OCI-LY1 (cell line): ENCODE results near the gene TROAP.
A peak's percentile ranks its signal among the peaks of the same experiment; 100 is the strongest.

ENCODE experiments used
- H2AFZ ChIP-seq: fragments of 200-600 bp; sonication (generic), shearing (Covaris generic); 2 replicates; pipeline ENCODE4 v1.6.0; 2014; ENCODE audit warnings: antibody characterized with exemption, mild to moderate bottlenecking, low read length
- H3F3A ChIP-seq: fragments of 200-600 bp; sonication (generic), shearing (Covaris generic); 2 replicates; pipeline ENCODE4 v1.6.0; 2014; ENCODE audit warnings: mild to moderate bottlenecking, antibody characterized with exemption, low read length, moderate library complexity; ENCODE audit not compliant: insufficient read depth
- H3K27ac ChIP-seq: fragments of 200-600 bp; sonication (generic); 2 replicates; pipeline ENCODE4 v1.5.1; 2014; ENCODE audit warnings: low read length, mixed run types, mild to moderate bottlenecking, low read depth; ENCODE audit not compliant: poor library complexity, severe bottlenecking
- H3K27me3 ChIP-seq: fragments of 200-600 bp; sonication (generic); 2 replicates; pipeline ENCODE4 v1.6.0; 2014; ENCODE audit warnings: antibody characterized with exemption, mild to moderate bottlenecking, low read length, moderate library complexity; ENCODE audit not compliant: insufficient read depth
- H3K36me3 ChIP-seq: fragments of 200-600 bp; sonication (generic); 2 replicates; pipeline ENCODE4 v1.6.1; 2014; ENCODE audit warnings: mild to moderate bottlenecking, antibody characterized with exemption, low read length, moderate library complexity, mixed read lengths; ENCODE audit not compliant: insufficient read depth
- H3K4me1 ChIP-seq: fragments of 200-600 bp; sonication (generic); 2 replicates; pipeline ENCODE4 v1.5.1; 2014; ENCODE audit warnings: mild to moderate bottlenecking, low read length, moderate library complexity; ENCODE audit not compliant: insufficient read depth, severe bottlenecking
- H3K4me2 ChIP-seq: fragments of 200-600 bp; sonication (generic), shearing (Covaris generic); 2 replicates; pipeline ENCODE4 v1.6.1; 2014; ENCODE audit warnings: low read length
- H3K4me3 ChIP-seq: fragments of 200-600 bp; sonication (generic); 2 replicates; pipeline ENCODE4 v1.5.1; 2014; ENCODE audit warnings: low read length, low read depth, mild to moderate bottlenecking, mixed read lengths; ENCODE audit not compliant: poor library complexity, severe bottlenecking
- H3K79me2 ChIP-seq: fragments of 200-600 bp; shearing (Covaris generic); 2 replicates; pipeline ENCODE4 v1.6.1; 2016; ENCODE audit warnings: mixed run types, low read length, mixed read lengths; ENCODE audit not compliant: insufficient read depth
- H3K9ac ChIP-seq: fragments of 200-600 bp; sonication (generic), shearing (Covaris generic); 2 replicates; pipeline ENCODE4 v1.6.1; 2014; ENCODE audit warnings: mild to moderate bottlenecking, low read length, mixed read lengths
- H3K9me2 ChIP-seq: fragments of 200-600 bp; sonication (generic), shearing (Covaris generic); 2 replicates; pipeline ENCODE4 v1.6.1; 2014; ENCODE audit warnings: low read depth, mild to moderate bottlenecking, low read length, mixed read lengths
- H3K9me3 ChIP-seq: fragments of 200-600 bp; shearing (Covaris generic); 2 replicates; pipeline ENCODE4 v1.6.1; 2014; ENCODE audit warnings: low read length, mixed read lengths
- H4K20me1 ChIP-seq: fragments of 200-600 bp; sonication (generic), shearing (Covaris generic); 2 replicates; pipeline ENCODE4 v1.6.0; 2016; ENCODE audit warnings: mild to moderate bottlenecking, low read length; ENCODE audit not compliant: insufficient read depth
- EZH2 ChIP-seq: fragments of 200-600 bp; sonication (generic), shearing (Covaris generic); IDR thresholded peaks from 2 replicates; pipeline ENCODE4 v1.8.0; 2017; ENCODE audit warnings: borderline replicate concordance, mixed run types, mild to moderate bottlenecking, antibody characterized with exemption, low read length, moderate library complexity, mixed read lengths
- TF ChIP-seq, protein P1 (sequence below): fragments of 200-600 bp; sonication (generic), shearing (Covaris generic); IDR thresholded peaks from 2 replicates; pipeline ENCODE4 v1.5.1; 2017; ENCODE audit warnings: mild to moderate bottlenecking, antibody characterized with exemption, low read length, moderate library complexity, mixed read lengths

The TROAP gene

GRCh38 chr12:49335118-49335954 lies 12.3 kb downstream of the TROAP start:
- Histone ChIP-seq H3K9me3 (no peaks in the 10 kb centered on the region), H2AFZ (no peak overlapping the region), H3F3A (no peaks in the 10 kb centered on the region), H3K9me2 (no peaks in the 10 kb centered on the region), H3K27ac (no peak overlapping the region), H3K4me1 (peaks cover 4% of the 10 kb centered on the region), H3K79me2 (no peaks in the 10 kb centered on the region), H3K9ac (no peak overlapping the region), H4K20me1 (no peaks in the 10 kb centered on the region), H3K4me2 (no peak overlapping the region), H3K36me3 (peaks cover 18% of the 10 kb centered on the region), H3K27me3 (no peaks in the 10 kb centered on the region), H3K4me3 (no peak overlapping the region)
- TF ChIP-seq, protein P1, sequence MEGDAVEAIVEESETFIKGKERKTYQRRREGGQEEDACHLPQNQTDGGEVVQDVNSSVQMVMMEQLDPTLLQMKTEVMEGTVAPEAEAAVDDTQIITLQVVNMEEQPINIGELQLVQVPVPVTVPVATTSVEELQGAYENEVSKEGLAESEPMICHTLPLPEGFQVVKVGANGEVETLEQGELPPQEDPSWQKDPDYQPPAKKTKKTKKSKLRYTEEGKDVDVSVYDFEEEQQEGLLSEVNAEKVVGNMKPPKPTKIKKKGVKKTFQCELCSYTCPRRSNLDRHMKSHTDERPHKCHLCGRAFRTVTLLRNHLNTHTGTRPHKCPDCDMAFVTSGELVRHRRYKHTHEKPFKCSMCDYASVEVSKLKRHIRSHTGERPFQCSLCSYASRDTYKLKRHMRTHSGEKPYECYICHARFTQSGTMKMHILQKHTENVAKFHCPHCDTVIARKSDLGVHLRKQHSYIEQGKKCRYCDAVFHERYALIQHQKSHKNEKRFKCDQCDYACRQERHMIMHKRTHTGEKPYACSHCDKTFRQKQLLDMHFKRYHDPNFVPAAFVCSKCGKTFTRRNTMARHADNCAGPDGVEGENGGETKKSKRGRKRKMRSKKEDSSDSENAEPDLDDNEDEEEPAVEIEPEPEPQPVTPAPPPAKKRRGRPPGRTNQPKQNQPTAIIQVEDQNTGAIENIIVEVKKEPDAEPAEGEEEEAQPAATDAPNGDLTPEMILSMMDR, result no peak
- no peak for TF ChIP-seq EZH2

GRCh38 chr12:49335955-49336644 lies 13.0 kb downstream of the TROAP start:
- no peaks in the 10 kb centered on the region for H4K20me1 ChIP-seq
- no peak overlapping the region for H3K9ac ChIP-seq
- H3F3A ChIP-seq, result no peaks in the 10 kb centered on the region
- H3K4me1 ChIP-seq, result peaks cover 4% of the 10 kb centered on the region
- H3K4me2 ChIP-seq, result no peak overlapping the region
- no peak for TF ChIP-seq EZH2
- TF ChIP-seq, protein P1, result no peak
- no peaks in the 10 kb centered on the region for H3K27me3 ChIP-seq
- no peaks in the 10 kb centered on the region for H3K9me3 ChIP-seq
- H3K79me2 ChIP-seq, result no peaks in the 10 kb centered on the region
- no peak overlapping the region for H3K27ac ChIP-seq
- H2AFZ ChIP-seq, result no peak overlapping the region
- H3K9me2 ChIP-seq, result no peaks in the 10 kb centered on the region
- H3K4me3 ChIP-seq, result no peak overlapping the region
- peaks cover 11% of the 10 kb centered on the region for H3K36me3 ChIP-seq

DNA sequence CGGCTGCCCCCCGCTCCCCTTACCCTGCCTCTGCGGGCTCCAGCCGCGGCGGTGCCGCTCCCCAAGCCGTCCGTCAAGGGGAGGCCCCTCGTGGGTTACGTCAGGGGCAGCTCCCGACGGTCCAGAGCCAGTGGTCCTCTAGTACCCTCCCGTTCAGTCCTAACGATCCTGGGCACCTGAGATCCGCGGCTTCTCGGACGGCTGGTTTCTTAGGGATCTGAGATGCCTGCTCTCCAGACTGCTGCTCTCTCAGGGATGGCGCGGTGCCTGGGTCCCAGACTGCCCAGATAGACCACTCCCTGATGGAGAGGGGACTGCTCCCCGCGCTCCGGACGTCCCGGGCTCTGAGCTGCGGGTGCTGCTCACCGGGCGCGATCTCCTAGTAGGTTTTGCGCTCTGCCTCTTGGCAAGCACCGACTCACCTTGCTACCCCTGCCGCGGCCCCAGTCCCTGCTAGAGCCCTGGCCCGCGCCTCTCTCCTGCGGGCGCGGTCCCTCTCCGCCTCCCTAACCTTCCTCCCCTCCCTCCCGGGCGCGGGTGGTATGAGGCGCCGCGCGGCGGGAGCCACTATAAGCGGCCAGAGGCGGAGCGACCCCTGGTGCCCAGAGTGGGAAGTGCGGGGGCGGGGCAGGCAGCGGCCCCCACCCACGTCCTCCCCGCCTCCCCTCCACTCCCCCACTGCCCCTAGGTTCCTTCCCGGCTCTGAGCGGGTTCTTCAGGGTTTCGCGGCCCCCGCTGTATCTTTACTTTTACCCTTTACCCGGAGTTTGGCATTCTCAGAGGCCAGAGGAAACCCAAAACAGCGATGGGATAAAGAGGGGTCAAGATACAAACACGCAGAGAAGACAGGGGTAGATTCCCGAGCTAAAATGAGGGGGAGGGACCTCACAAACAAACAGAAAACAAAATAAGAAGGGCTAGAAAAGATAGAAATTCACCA lies 13.9 kb downstream of the TROAP start, which contains the start of gene C1QL4:
C1QL4 (minus strand) TSS at position 544 of the 940 bp plus-strand sequence. CDS start 711 bp downstream, outside the sequence.
- peaks cover 5% of the 10 kb centered on the region; the same call in 1 of the 2 replicates for H3K36me3 ChIP-seq
- no peaks in the 10 kb centered on the region for H3K27me3 ChIP-seq
- no peaks in the 10 kb centered on the region for H3K9me3 ChIP-seq
- H3K79me2 ChIP-seq, result no peaks in the 10 kb centered on the region
- H3F3A ChIP-seq, result no peaks in the 10 kb centered on the region
- TF ChIP-seq EZH2, result no peak
- TF ChIP-seq, protein P1, result peak; percentile 91
- H3K9me2 ChIP-seq, result no peaks in the 10 kb centered on the region
- H4K20me1 ChIP-seq, result no peaks in the 10 kb centered on the region
- H2AFZ ChIP-seq, result no peak within 1 kb of the TSS
- H3K9ac ChIP-seq, result no peak within 1 kb of the TSS
- H3K4me3 ChIP-seq, result peak within 1 kb of the TSS; percentile 24
- H3K27ac ChIP-seq, result no peak within 1 kb of the TSS
- peaks cover 4% of the 10 kb centered on the region for H3K4me1 ChIP-seq
- peak within 1 kb of the TSS; percentile 58 for H3K4me2 ChIP-seq
